GM12892 (cell line): Measurements from ENCODE around the gene HOXB5.

ENCODE experiments used
- POLR2A ChIP-seq: IDR thresholded peaks from 2 replicates; pipeline ENCODE4 v1.6.1; 2011; ENCODE audit warnings: low read depth, low read length, control low read depth
- POLR2AphosphoS5 ChIP-seq: IDR thresholded peaks from 2 replicates; pipeline ENCODE4 v1.6.1; 2011; ENCODE audit warnings: low read depth, low read length, control low read depth

- TF ChIP-seq POLR2A (no peak), POLR2AphosphoS5 (no peak)
These were observed 33.5 kb downstream of the HOXB5 start for GRCh38 chr17:48559840-48560817.
